Cardiac fibroblast (primary cell): Measurements from ENCODE around the gene SLC8A1.

ENCODE experiments used
- DNase-seq, 2 donors: peaks; one replicate each; pipeline versions ENCODE4 v3.0.0 to v3.0.0-alpha.2; 2010; ENCODE audit warnings: low read depth in 2 of 2
- H3K4me3 ChIP-seq, 2 donors: replicated peaks in 1 of 2; 1 replicate in 1 of 2; 2 replicates in 1 of 2; pipeline ENCODE4 v1.5.1; 2011; ENCODE audit warnings: low read depth in 2 of 2, low read length in 2 of 2, mild to moderate bottlenecking in 2 of 2, moderate library complexity in 1 of 2
- CTCF ChIP-seq: IDR thresholded peaks from one replicate; pipeline ENCODE4 v1.5.1; 2011; ENCODE audit warnings: low read depth, mild to moderate bottlenecking, low read length, inconsistent platforms

Gene SLC8A1

GRCh38 chr2:40159333-40159732 lies 292.6 kb downstream of the SLC8A1 start:
- DNase-seq = no peak

GRCh38 chr2:40158781-40159180 lies 293.1 kb downstream of the SLC8A1 start:
- TF ChIP-seq CTCF = no peak
- no peak for DNase-seq
- no peak overlapping the region for H3K4me3 ChIP-seq

More at GRCh38 chr2:40159333-40159732, 292.6 kb downstream of the SLC8A1 start:
- TF ChIP-seq CTCF = no peak
- no peak overlapping the region for H3K4me3 ChIP-seq

- H3K4me3 ChIP-seq = no peak overlapping the region
- no peak for TF ChIP-seq CTCF
- DNase-seq = peak; percentile 16 to 32
These were observed 296.2 kb downstream of the SLC8A1 start for GRCh38 chr2:40155728-40156127.

GRCh38 chr2:40150266-40150665 lies 301.6 kb downstream of the SLC8A1 start:
- DNase-seq = no peak
- no peak for TF ChIP-seq CTCF
- no peak overlapping the region for H3K4me3 ChIP-seq

- no peak for DNase-seq
- H3K4me3 ChIP-seq = no peak overlapping the region
- TF ChIP-seq CTCF = no peak
These were observed 303.6 kb downstream of the SLC8A1 start for GRCh38 chr2:40148334-40148733.

GRCh38 chr2:40147360-40147759 lies 304.5 kb downstream of the SLC8A1 start:
- TF ChIP-seq CTCF = no peak
- DNase-seq = no peak

GRCh38 chr2:40144022-40144421 lies 307.9 kb downstream of the SLC8A1 start:
- TF ChIP-seq CTCF = no peak
- H3K4me3 ChIP-seq = no peak overlapping the region
- no peak for DNase-seq

More at GRCh38 chr2:40147360-40147759, 304.5 kb downstream of the SLC8A1 start:
- no peak overlapping the region for H3K4me3 ChIP-seq
